HepG2 (cell line): ENCODE data around the gene NEK6. TPM values are rescaled to one million over a fixed set of nuclear protein-coding genes. Genes with fewer than 3 reads are reported as not detected.

ENCODE experiments used
- ATAC-seq: fragments of 200-7000 bp; cut with Tn5 transposase; 3 replicates; pipeline ENCODE4 v1.9.1; 2020; ENCODE audit warnings: mild to moderate bottlenecking, moderate library complexity
- BruUV-seq: library from RNA; stranded (reverse); fragments of 400-500 nt; replicated peaks from 2 replicates; lab custom pipeline; 2021; lab: Mats Ljungman, UMichigan
- CTCF ChIA-PET: fragments of 300-600 bp; formaldehyde crosslinking; extraction: SDS; loops from one replicate; lab custom pipeline; 2021; ENCODE audit warnings: low total read pairs, inconsistent platforms, low intra/inter-chr PET ratio; lab: Yijun Ruan, JAX
- POLR2A ChIA-PET: fragments of 350-600 bp; sonication (Branson Sonifier 250); formaldehyde crosslinking; loops from one replicate; lab custom pipeline; 2020; ENCODE audit warnings: antibody characterized with exemption, inconsistent platforms; lab: Yijun Ruan, JAX
- DNase-seq: peaks from one replicate; pipeline ENCODE4 v3.0.0-alpha.2; 2015; ENCODE audit warnings: low spot score
- FAIRE-seq: peaks from 3 replicates; lab custom pipeline; 2011; peaks lifted over from hg19 to GRCh38; lab: Jason Lieb, UNC
- H2AFZ ChIP-seq: one replicate; pipeline ENCODE4 v1.6.1; 2011; ENCODE audit warnings: low read length, inconsistent platforms
- H3K27ac ChIP-seq: fragments of 300-600 bp; 3 replicates; pipeline ENCODE4 v1.8.0; 2011; ENCODE audit warnings: mixed run types, mild to moderate bottlenecking, mixed read lengths, low read length, inconsistent platforms; ENCODE audit not compliant: insufficient read depth; ENCODE audit errors: extremely low read length
- H3K27me3 ChIP-seq, 2 experiments: fragments of 200-600 bp in 1 of 2; 2 replicates in 1 of 2; 3 replicates in 1 of 2; pipeline versions ENCODE4 v1.6.0 to v1.8.0; 2011; ENCODE audit warnings: low read length in 2 of 2, mild to moderate bottlenecking in 2 of 2, moderate library complexity in 2 of 2, inconsistent platforms in 1 of 2; ENCODE audit not compliant: insufficient read depth in 2 of 2, control insufficient read depth in 1 of 2
- H3K36me3 ChIP-seq, 2 experiments: fragments of 200-600 bp in 1 of 2; replicated peaks in 1 of 2; 2 replicates in 1 of 2; 3 replicates in 1 of 2; pipeline versions ENCODE4 v1.5.1 to v1.8.0; 2011; ENCODE audit warnings: low read length in 2 of 2, inconsistent platforms in 1 of 2; ENCODE audit not compliant: insufficient read depth in 2 of 2, control insufficient read depth in 1 of 2
- H3K4me1 ChIP-seq: 2 replicates; pipeline ENCODE4 v1.5.1; 2012; ENCODE audit warnings: low read length, inconsistent platforms; ENCODE audit not compliant: insufficient read depth
- H3K4me2 ChIP-seq: 2 replicates; pipeline ENCODE4 v1.6.0; 2011; ENCODE audit warnings: low read depth, low read length, inconsistent platforms
- H3K4me3 ChIP-seq, 3 experiments: fragments of 200-600 bp in 1 of 3; sonication (generic), shearing (Covaris generic) in 1 of 3; replicated peaks in 1 of 3; 2 replicates each; pipeline ENCODE4 v1.5.1; 2011 to 2016; ENCODE audit warnings: low read length in 3 of 3, inconsistent platforms in 2 of 3, low read depth in 2 of 3, mild to moderate bottlenecking in 2 of 3, control low read depth in 1 of 3, mixed read lengths in 1 of 3; ENCODE audit not compliant: insufficient read depth in 1 of 3
- H3K79me2 ChIP-seq: one replicate; pipeline ENCODE4 v1.6.1; 2011; ENCODE audit warnings: low read length, inconsistent platforms; ENCODE audit not compliant: insufficient read depth
- H3K9ac ChIP-seq: 2 replicates; pipeline ENCODE4 v1.6.0; 2011; ENCODE audit warnings: mild to moderate bottlenecking, low read depth, low read length, inconsistent platforms; ENCODE audit not compliant: insufficient read depth
- H3K9me3 ChIP-seq: 2 replicates; pipeline ENCODE4 v1.5.1; 2012; ENCODE audit warnings: mild to moderate bottlenecking, low read length
- H4K20me1 ChIP-seq: 2 replicates; pipeline ENCODE4 v1.6.0; 2011; ENCODE audit warnings: inconsistent platforms, mild to moderate bottlenecking, low read length, moderate library complexity; ENCODE audit not compliant: insufficient read depth
- AGO2 ChIP-seq: fragments of 200-400 bp; formaldehyde crosslinking; optimal IDR thresholded peaks from 2 replicates; pipeline ENCODE3; 2017; ENCODE audit warnings: mild to moderate bottlenecking, low read depth, low read length, moderate library complexity
- RBM22 ChIP-seq: fragments of 200-400 bp; formaldehyde crosslinking; optimal IDR thresholded peaks from 2 replicates; pipeline ENCODE3; 2017; ENCODE audit warnings: mild to moderate bottlenecking, low read length, moderate library complexity
- TAF15 ChIP-seq: fragments of 200-400 bp; formaldehyde crosslinking; IDR thresholded peaks from one replicate; pipeline ENCODE4 v1.6.1; 2018; ENCODE audit warnings: mild to moderate bottlenecking, low read depth, low read length; ENCODE audit not compliant: poor library complexity, severe bottlenecking
- WGBS: methylation state at CpG from one replicate; pipeline ENCODE4 v1.1.6; 2017; ENCODE audit warnings: low lambda C conversion rate; 5-methylcytosine and 5-hydroxymethylcytosine counted together
- in situ Hi-C: cut with HindIII; loops from 2 replicates; pipeline ENCODE4 v1.10.0; 2017; ENCODE audit warnings: low pct_unique_long_range_greater_than_20kb; ENCODE audit not compliant: extremely low pct_ligation_motif_present
- intact Hi-C: fragments of 100-400 bp; cut with micrococcal nuclease; formaldehyde crosslinking; loops from one replicate; pipeline ENCODE4 v1.10.0; 2022; ENCODE audit not compliant: unreplicated experiment
- polyA plus RNA-seq, 8 experiments: library from polyadenylated mRNA; depleted of rRNA in 3 of 8; stranded (reverse) in 7 of 8; unstranded in 1 of 8; fragments of >200 nt; fragmentation: Illumina TruSeq in 4 of 8; extraction: Trizol in 4 of 8; gene quantifications; 2 replicates each; pipeline versions ENCODE4 v1.2.1 to v1.2.3, GENCODE V29; 2011 to 2016; ENCODE audit warnings: low read depth in 4 of 8, missing spikeins in 1 of 8, mixed read lengths in 1 of 8; ENCODE audit not compliant: insufficient read depth in 1 of 8
- total RNA-seq, 5 experiments: library from RNA; depleted of rRNA; stranded (reverse); fragments of >200 nt; fragmentation: Illumina TruSeq; extraction: Trizol; gene quantifications; 2 replicates each; pipeline ENCODE4 v1.2.3, GENCODE V29; 2016; ENCODE audit warnings: low read depth in 1 of 5
- TF ChIP-seq, protein P1 (sequence below): sonication (generic); formaldehyde crosslinking; IDR thresholded peaks from 2 replicates; pipeline ENCODE4; 2020; ENCODE audit warnings: missing genetic modification reagents, mild to moderate bottlenecking, borderline replicate concordance

The NEK6 gene
- total and polyA plus RNA-seq, 2 of the 13 experiments (the other 11 are each of a cell fraction or from before 2014, with no cell fraction given) = 30.4 to 119 TPM

DNA sequence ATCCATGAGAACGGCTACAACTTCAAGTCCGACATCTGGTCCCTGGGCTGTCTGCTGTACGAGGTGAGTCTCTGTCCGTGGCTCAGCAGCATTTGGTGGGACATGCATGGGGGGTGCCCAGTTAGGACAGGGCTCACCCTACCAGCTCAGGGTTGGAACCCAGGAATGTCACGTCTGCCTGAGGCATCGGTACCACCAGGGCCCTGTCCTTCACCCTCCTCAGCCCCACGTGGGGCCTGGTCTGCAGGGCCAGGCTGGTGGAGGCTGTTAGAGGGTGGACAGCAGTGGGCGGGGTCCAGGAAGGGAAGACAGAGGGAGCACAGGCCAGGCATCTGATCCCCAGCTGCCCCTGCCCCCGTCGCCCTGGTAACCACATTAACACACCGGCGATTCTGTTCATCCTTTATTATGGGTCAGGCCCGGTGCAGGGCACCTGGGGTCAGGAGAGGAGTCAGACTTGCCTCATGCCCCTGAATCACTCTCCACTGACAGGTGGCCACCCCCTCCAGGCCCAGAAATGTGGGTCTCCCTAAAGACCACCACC, 81.9 kb downstream of the NEK6 start:
- Histone ChIP-seq H3K4me2 (no peak overlapping the region), H2AFZ (no peak overlapping the region)
- 100% methylated on average over 9 of the region's 13 CpGs for WGBS
- no peak for ATAC-seq
- TF ChIP-seq RBM22 (peak; percentile 94), AGO2 (peak; percentile 66), TAF15 (no peak)
- TF ChIP-seq, protein P1, sequence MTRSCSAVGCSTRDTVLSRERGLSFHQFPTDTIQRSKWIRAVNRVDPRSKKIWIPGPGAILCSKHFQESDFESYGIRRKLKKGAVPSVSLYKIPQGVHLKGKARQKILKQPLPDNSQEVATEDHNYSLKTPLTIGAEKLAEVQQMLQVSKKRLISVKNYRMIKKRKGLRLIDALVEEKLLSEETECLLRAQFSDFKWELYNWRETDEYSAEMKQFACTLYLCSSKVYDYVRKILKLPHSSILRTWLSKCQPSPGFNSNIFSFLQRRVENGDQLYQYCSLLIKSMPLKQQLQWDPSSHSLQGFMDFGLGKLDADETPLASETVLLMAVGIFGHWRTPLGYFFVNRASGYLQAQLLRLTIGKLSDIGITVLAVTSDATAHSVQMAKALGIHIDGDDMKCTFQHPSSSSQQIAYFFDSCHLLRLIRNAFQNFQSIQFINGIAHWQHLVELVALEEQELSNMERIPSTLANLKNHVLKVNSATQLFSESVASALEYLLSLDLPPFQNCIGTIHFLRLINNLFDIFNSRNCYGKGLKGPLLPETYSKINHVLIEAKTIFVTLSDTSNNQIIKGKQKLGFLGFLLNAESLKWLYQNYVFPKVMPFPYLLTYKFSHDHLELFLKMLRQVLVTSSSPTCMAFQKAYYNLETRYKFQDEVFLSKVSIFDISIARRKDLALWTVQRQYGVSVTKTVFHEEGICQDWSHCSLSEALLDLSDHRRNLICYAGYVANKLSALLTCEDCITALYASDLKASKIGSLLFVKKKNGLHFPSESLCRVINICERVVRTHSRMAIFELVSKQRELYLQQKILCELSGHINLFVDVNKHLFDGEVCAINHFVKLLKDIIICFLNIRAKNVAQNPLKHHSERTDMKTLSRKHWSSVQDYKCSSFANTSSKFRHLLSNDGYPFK (CRISPR knock-in tag) = no peak
- TF ChIP-seq, all 625 proteins: peak for 2
- no TSS peak for BruUV-seq
- H3K27ac ChIP-seq = no peak overlapping the region
- H3K9ac ChIP-seq = no peak overlapping the region
- CTCF ChIA-PET = no interaction called here
- POLR2A ChIA-PET = no interaction called here
- peaks cover 27 to 73% of the 10 kb centered on the region in 2 experiments for H3K36me3 ChIP-seq
- in situ Hi-C loops (no loop called here), intact Hi-C loops (no loop called here)
- H3K27me3 ChIP-seq = no peaks in the 10 kb centered on the region
- no peak overlapping the region for H3K4me3 ChIP-seq
- no peaks in the 10 kb centered on the region for H3K79me2 ChIP-seq
- DNase-seq (no peak), FAIRE-seq (no peak)
- no peaks in the 10 kb centered on the region for H3K9me3 ChIP-seq
- H3K4me1 ChIP-seq = no peaks in the 10 kb centered on the region
- H4K20me1 ChIP-seq = no peaks in the 10 kb centered on the region
